Mammary epithelial cell (primary cell): ENCODE data around the gene CPNE5.

ENCODE experiments used
- CTCF ChIP-seq, 2 donors: IDR thresholded peaks in 1 of 2; conservative IDR thresholded peaks in 1 of 2; 2 replicates each; pipeline ENCODE4 v1.5.1; 2011 to 2012; ENCODE audit warnings: inconsistent platforms in 2 of 2, low read length in 2 of 2, mild to moderate bottlenecking in 2 of 2, control low read depth in 1 of 2, low read depth in 1 of 2; ENCODE audit not compliant: insufficient read depth in 1 of 2; ENCODE audit errors: extremely low read depth in 1 of 2
- EZH2 ChIP-seq: IDR thresholded peaks from 2 replicates; pipeline ENCODE4 v1.6.1; 2012; ENCODE audit warnings: low read length, inconsistent platforms, borderline replicate concordance

DNA sequence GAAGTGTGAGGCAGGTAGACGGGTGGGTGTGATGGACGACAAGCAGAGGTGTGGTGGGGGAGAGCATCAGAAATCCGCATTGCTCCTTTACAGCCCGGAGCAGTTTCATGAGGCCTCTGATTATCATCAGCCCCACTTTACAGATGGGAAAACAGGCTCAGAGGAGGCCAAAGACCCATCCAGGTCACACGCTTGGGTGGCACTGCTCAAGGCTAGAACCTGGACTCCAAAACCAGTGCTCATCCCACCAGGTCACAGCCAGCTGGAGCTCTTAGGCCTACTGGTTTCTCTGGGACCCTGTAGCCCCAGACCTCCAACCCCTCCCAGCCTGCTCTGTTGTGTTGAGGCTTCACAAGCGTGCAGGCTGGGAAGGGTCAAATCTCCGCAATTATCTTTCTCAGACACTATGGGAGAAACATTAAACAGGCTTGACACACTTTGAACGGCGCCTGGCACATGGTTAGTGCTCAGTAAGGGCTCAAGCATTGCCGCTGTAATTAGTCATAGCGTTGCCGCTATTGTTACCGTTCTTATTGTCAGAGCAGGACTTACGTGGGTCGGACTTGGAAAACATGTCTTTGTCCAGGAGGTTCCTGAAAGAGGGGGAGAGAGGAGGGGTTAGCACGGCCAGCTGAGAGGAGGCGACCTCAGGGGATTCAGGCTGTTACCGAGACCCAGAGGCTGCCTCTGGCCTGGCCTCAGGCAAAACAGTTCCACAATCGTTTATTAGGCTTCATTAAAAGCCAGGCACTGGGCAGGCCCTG, 16.6 kb downstream of the CPNE5 start:
- TF ChIP-seq CTCF (conservative IDR thresholded peaks at IDR 0.05 in 1 of 2, IDR thresholded peaks at IDR 0.05 in 1 of 2; ENCODE audit: extremely low read depth in 1 of 2, insufficient read depth in 1 of 2, low read depth in 1 of 2, low read length in 2 of 2) (no peak), EZH2 (no peak)
